Activated naive CD4-positive, alpha-beta T cell treated with anti-CD3 and anti-CD28 coated beads, Interleukin-2, amount 50 U/mL, for 24 hours (primary cell): Measurements from ENCODE around the gene IRF4.

Experiments
- H3K27ac Mint-ChIP-seq: one replicate; pipeline ENCODE4 v1.8.0; 2021; ENCODE audit warnings: mild to moderate bottlenecking, mixed read lengths
- H3K27me3 Mint-ChIP-seq: one replicate; pipeline ENCODE4 v1.8.0; 2021; ENCODE audit warnings: mixed read lengths
- H3K36me3 Mint-ChIP-seq: one replicate; pipeline ENCODE4 v1.8.0; 2021; ENCODE audit warnings: mixed read lengths
- H3K4me1 Mint-ChIP-seq: one replicate; pipeline ENCODE4 v1.8.0; 2021; ENCODE audit warnings: mixed read lengths
- H3K4me3 Mint-ChIP-seq: one replicate; pipeline ENCODE4 v1.8.0; 2021; ENCODE audit warnings: mild to moderate bottlenecking, mixed read lengths
- H3K9me3 Mint-ChIP-seq: one replicate; pipeline ENCODE4 v1.8.0; 2021; ENCODE audit warnings: mixed read lengths

IRF4 gene

GRCh38 chr6:395432-396125, 4.0 kb downstream of the IRF4 start:
- Mint-ChIP-seq H3K36me3 (peaks cover 47% of the 10 kb centered on the region), H3K27ac (peak overlapping the region; percentile 90), H3K4me3 (peak overlapping the region; percentile 100), H3K9me3 (peaks cover 5% of the 10 kb centered on the region), H3K4me1 (peaks cover 55% of the 10 kb centered on the region), H3K27me3 (peaks cover 2% of the 10 kb centered on the region)

- H3K27me3 Mint-ChIP-seq = peaks cover 2% of the 10 kb centered on the region
- peak overlapping the region; percentile 100 for H3K4me3 Mint-ChIP-seq
- peaks cover 5% of the 10 kb centered on the region for H3K9me3 Mint-ChIP-seq
- peaks cover 52% of the 10 kb centered on the region for H3K36me3 Mint-ChIP-seq
- peaks cover 60% of the 10 kb centered on the region for H3K4me1 Mint-ChIP-seq
- peak overlapping the region; percentile 90 for H3K27ac Mint-ChIP-seq
Measured at GRCh38 chr6:396126-396520, 4.6 kb downstream of the IRF4 start.

GRCh38 chr6:397056-397455, 5.5 kb downstream of the IRF4 start:
- Mint-ChIP-seq H3K4me3 (peak overlapping the region; percentile 86), H3K9me3 (peaks cover 5% of the 10 kb centered on the region), H3K27me3 (peaks cover 2% of the 10 kb centered on the region), H3K27ac (peak overlapping the region; percentile 80), H3K36me3 (peaks cover 60% of the 10 kb centered on the region), H3K4me1 (peaks cover 70% of the 10 kb centered on the region)

- Mint-ChIP-seq H3K27ac (peak overlapping the region; percentile 80), H3K36me3 (peaks cover 65% of the 10 kb centered on the region), H3K4me1 (peaks cover 75% of the 10 kb centered on the region), H3K9me3 (peaks cover 5% of the 10 kb centered on the region), H3K4me3 (peak overlapping the region; percentile 86), H3K27me3 (peaks cover 2% of the 10 kb centered on the region)
Measured at GRCh38 chr6:397604-398003, 6.1 kb downstream of the IRF4 start.

- peak overlapping the region; percentile 80 for H3K27ac Mint-ChIP-seq
- H3K9me3 Mint-ChIP-seq = peaks cover 5% of the 10 kb centered on the region
- H3K4me3 Mint-ChIP-seq = peak overlapping the region; percentile 86
- peaks cover 2% of the 10 kb centered on the region for H3K27me3 Mint-ChIP-seq
- H3K36me3 Mint-ChIP-seq = peaks cover 69% of the 10 kb centered on the region
- peaks cover 80% of the 10 kb centered on the region for H3K4me1 Mint-ChIP-seq
Measured at GRCh38 chr6:398065-398464, 6.5 kb downstream of the IRF4 start.

- Mint-ChIP-seq H3K9me3 (peaks cover 4% of the 10 kb centered on the region), H3K4me1 (peaks cover 84% of the 10 kb centered on the region), H3K36me3 (peaks cover 71% of the 10 kb centered on the region), H3K4me3 (peak overlapping the region; percentile 86), H3K27me3 (peaks cover 2% of the 10 kb centered on the region), H3K27ac (peak overlapping the region; percentile 86)
Measured at GRCh38 chr6:398558-399078, 7.1 kb downstream of the IRF4 start.

GRCh38 chr6:399785-400534, 8.4 kb downstream of the IRF4 start:
- Mint-ChIP-seq H3K27ac (peak overlapping the region; percentile 94), H3K4me1 (peaks cover 92% of the 10 kb centered on the region), H3K4me3 (peak overlapping the region; percentile 86)

GRCh38 chr6:400815-401214, 9.3 kb downstream of the IRF4 start:
- no peaks in the 10 kb centered on the region for H3K27me3 Mint-ChIP-seq
- peak overlapping the region; percentile 93 for H3K4me3 Mint-ChIP-seq
- H3K27ac Mint-ChIP-seq = peak overlapping the region; percentile 59
- H3K36me3 Mint-ChIP-seq = peaks cover 75% of the 10 kb centered on the region
- H3K4me1 Mint-ChIP-seq = peaks cover 89% of the 10 kb centered on the region
- H3K9me3 Mint-ChIP-seq = no peaks in the 10 kb centered on the region

More at GRCh38 chr6:399785-400534, 8.4 kb downstream of the IRF4 start:
- no peaks in the 10 kb centered on the region for H3K27me3 Mint-ChIP-seq
- H3K36me3 Mint-ChIP-seq = peaks cover 77% of the 10 kb centered on the region
- H3K9me3 Mint-ChIP-seq = no peaks in the 10 kb centered on the region

- peak overlapping the region; percentile 93 for H3K4me3 Mint-ChIP-seq
- H3K36me3 Mint-ChIP-seq = peaks cover 73% of the 10 kb centered on the region
- H3K4me1 Mint-ChIP-seq = peaks cover 86% of the 10 kb centered on the region
- peak overlapping the region; percentile 98 for H3K27ac Mint-ChIP-seq
- no peaks in the 10 kb centered on the region for H3K9me3 Mint-ChIP-seq
- H3K27me3 Mint-ChIP-seq = no peaks in the 10 kb centered on the region
Measured at GRCh38 chr6:401239-401993, 9.9 kb downstream of the IRF4 start.

GRCh38 chr6:401994-402640, 10.6 kb downstream of the IRF4 start:
- Mint-ChIP-seq H3K9me3 (no peaks in the 10 kb centered on the region), H3K4me1 (peaks cover 88% of the 10 kb centered on the region), H3K27me3 (no peaks in the 10 kb centered on the region), H3K27ac (peak overlapping the region; percentile 98), H3K4me3 (peak overlapping the region; percentile 93), H3K36me3 (peaks cover 74% of the 10 kb centered on the region)

- Mint-ChIP-seq H3K36me3 (peaks cover 72% of the 10 kb centered on the region), H3K27ac (peak overlapping the region; percentile 98), H3K9me3 (no peaks in the 10 kb centered on the region), H3K4me1 (peaks cover 87% of the 10 kb centered on the region), H3K4me3 (peak overlapping the region; percentile 93), H3K27me3 (no peaks in the 10 kb centered on the region)
Measured at GRCh38 chr6:402901-403658, 11.5 kb downstream of the IRF4 start.

- no peaks in the 10 kb centered on the region for H3K9me3 Mint-ChIP-seq
- H3K27ac Mint-ChIP-seq = peak overlapping the region; percentile 98
- H3K36me3 Mint-ChIP-seq = peaks cover 74% of the 10 kb centered on the region
- H3K4me1 Mint-ChIP-seq = peaks cover 89% of the 10 kb centered on the region
- H3K27me3 Mint-ChIP-seq = no peaks in the 10 kb centered on the region
- peak overlapping the region; percentile 93 for H3K4me3 Mint-ChIP-seq
Measured at GRCh38 chr6:403659-404655, 12.4 kb downstream of the IRF4 start.

GRCh38 chr6:404685-405423, 13.3 kb downstream of the IRF4 start:
- Mint-ChIP-seq H3K27ac (peak overlapping the region; percentile 98), H3K4me3 (peak overlapping the region; percentile 93), H3K36me3 (peaks cover 73% of the 10 kb centered on the region), H3K4me1 (peaks cover 87% of the 10 kb centered on the region), H3K27me3 (no peaks in the 10 kb centered on the region), H3K9me3 (no peaks in the 10 kb centered on the region)
